Measurements from ENCODE around the gene ROR1. TPM values are rescaled to one million over a fixed set of nuclear protein-coding genes. Genes with fewer than 3 reads are reported as not detected.

Gene ROR1
- total RNA-seq, 1 donor from 2014 or later = 30.3 TPM

- H3K27ac Mint-ChIP-seq = no peak overlapping the region
- TF ChIP-seq EZH2phosphoT487 (IDR thresholded peaks at IDR 0.05) (no peak), CTCF (IDR thresholded peaks at IDR 0.05) (no peak), EZH2 (IDR thresholded peaks at IDR 0.05) (no peak)
- H3K27ac ChIP-seq = no peak overlapping the region
These were observed 120.9 kb downstream of the ROR1 start for GRCh38 chr1:63894627-63895265.

GRCh38 chr1:63896755-63897154 lies 122.9 kb downstream of the ROR1 start:
- Histone ChIP-seq H3K27me3 (no peaks in the 10 kb centered on the region), H3K9me3 (ENCODE audit: low read depth) (no peaks in the 10 kb centered on the region), H4K20me1 (ENCODE audit: low read depth) (peaks cover 31% of the 10 kb centered on the region), H3K27ac (no peak overlapping the region), H3K36me3 (no peaks in the 10 kb centered on the region), H3F3A (ENCODE audit: low read depth) (no peaks in the 10 kb centered on the region), H3K79me2 (ENCODE audit: low read depth) (peaks cover 97% of the 10 kb centered on the region), H3K4me2 (no peak overlapping the region), H2AFZ (replicated peaks) (no peak overlapping the region), H3K4me3 (no peak overlapping the region), H3K4me1 (peaks cover 8% of the 10 kb centered on the region), H3K9ac (no peak overlapping the region)
- no peaks in the 10 kb centered on the region for H3K27me3 Mint-ChIP-seq (ENCODE audit: insufficient read depth, low read depth)
- no peak overlapping the region for H3K4me3 Mint-ChIP-seq
- peaks cover 3% of the 10 kb centered on the region for H3K9me3 Mint-ChIP-seq
- H3K36me3 Mint-ChIP-seq = peaks cover 5% of the 10 kb centered on the region
- H3K27ac Mint-ChIP-seq = no peak overlapping the region
- no peak for DNase-seq (ENCODE audit: low spot score)
- TF ChIP-seq CTCF (IDR thresholded peaks at IDR 0.05) (no peak), EZH2phosphoT487 (IDR thresholded peaks at IDR 0.05) (no peak), EZH2 (IDR thresholded peaks at IDR 0.05) (no peak)
- peaks cover 25% of the 10 kb centered on the region for H3K4me1 Mint-ChIP-seq

More at GRCh38 chr1:63894627-63895265, 120.9 kb downstream of the ROR1 start:
- DNase-seq (ENCODE audit: low spot score) = no peak
- Mint-ChIP-seq H3K9me3 (peaks cover 3% of the 10 kb centered on the region), H3K27me3 (ENCODE audit: insufficient read depth, low read depth) (no peaks in the 10 kb centered on the region), H3K36me3 (peaks cover 8% of the 10 kb centered on the region), H3K4me3 (no peak overlapping the region), H3K4me1 (peaks cover 25% of the 10 kb centered on the region)
- Histone ChIP-seq H3K79me2 (ENCODE audit: low read depth) (peaks cover 98% of the 10 kb centered on the region), H3K4me1 (peaks cover 8% of the 10 kb centered on the region), H3K36me3 (no peaks in the 10 kb centered on the region), H3F3A (ENCODE audit: low read depth) (no peaks in the 10 kb centered on the region), H3K9ac (no peak overlapping the region), H4K20me1 (ENCODE audit: low read depth) (peaks cover 22% of the 10 kb centered on the region), H3K27me3 (no peaks in the 10 kb centered on the region), H3K4me2 (no peak overlapping the region), H3K9me3 (ENCODE audit: low read depth) (no peaks in the 10 kb centered on the region), H3K4me3 (no peak overlapping the region), H2AFZ (replicated peaks) (no peak overlapping the region)

- Histone ChIP-seq H2AFZ (replicated peaks) (no peak overlapping the region), H3K79me2 (ENCODE audit: low read depth) (peaks cover 89% of the 10 kb centered on the region), H3K9ac (no peak overlapping the region), H3K27me3 (no peaks in the 10 kb centered on the region), H3K9me3 (ENCODE audit: low read depth) (no peaks in the 10 kb centered on the region), H3F3A (ENCODE audit: low read depth) (no peaks in the 10 kb centered on the region), H3K4me2 (no peak overlapping the region), H4K20me1 (ENCODE audit: low read depth) (peaks cover 28% of the 10 kb centered on the region), H3K27ac (no peak overlapping the region), H3K36me3 (no peaks in the 10 kb centered on the region), H3K4me3 (no peak overlapping the region), H3K4me1 (no peaks in the 10 kb centered on the region)
- no peaks in the 10 kb centered on the region for H3K27me3 Mint-ChIP-seq (ENCODE audit: insufficient read depth, low read depth)
- H3K4me1 Mint-ChIP-seq = peaks cover 10% of the 10 kb centered on the region
- H3K27ac Mint-ChIP-seq = no peak overlapping the region
- H3K4me3 Mint-ChIP-seq = no peak overlapping the region
- H3K36me3 Mint-ChIP-seq = peaks cover 5% of the 10 kb centered on the region
- TF ChIP-seq EZH2 (IDR thresholded peaks at IDR 0.05) (no peak), EZH2phosphoT487 (IDR thresholded peaks at IDR 0.05) (no peak), CTCF (IDR thresholded peaks at IDR 0.05) (no peak)
- DNase-seq (ENCODE audit: low spot score) = no peak
- peaks cover 3% of the 10 kb centered on the region for H3K9me3 Mint-ChIP-seq
These were observed 124.8 kb downstream of the ROR1 start for GRCh38 chr1:63898428-63899196.

Data from neural progenitor cell (in vitro differentiated cells).